NCI-H2029 treated with DMSO at 0.1 percent for 48 hours (cell line): ENCODE results near the gene MVB12B.

Source experiments
- DNase-seq: peaks from one replicate; lab custom pipeline; 2025; lab: John Stamatoyannopoulos, UW

The MVB12B gene

DNA sequence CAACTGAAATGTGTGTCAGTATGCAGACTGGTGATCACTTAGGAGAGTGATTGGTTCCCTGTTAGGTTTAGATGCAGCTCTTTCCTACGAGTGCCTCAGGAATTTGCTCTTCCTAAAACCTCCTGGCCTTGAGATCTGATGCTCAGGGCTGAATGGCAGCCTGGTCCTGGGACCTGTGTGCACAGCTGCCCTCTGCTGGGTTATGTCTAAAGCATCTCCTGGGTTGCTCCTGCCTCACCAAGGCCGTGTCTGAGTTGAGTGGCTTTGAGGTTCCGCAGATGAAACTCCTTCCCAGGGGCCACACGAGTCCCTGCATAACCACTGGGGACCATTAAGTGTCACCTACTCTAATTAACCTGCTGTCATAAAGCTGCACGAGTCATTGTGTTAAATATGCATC is 59.5 kb downstream of the MVB12B start:
- DNase-seq: no peak

DNA sequence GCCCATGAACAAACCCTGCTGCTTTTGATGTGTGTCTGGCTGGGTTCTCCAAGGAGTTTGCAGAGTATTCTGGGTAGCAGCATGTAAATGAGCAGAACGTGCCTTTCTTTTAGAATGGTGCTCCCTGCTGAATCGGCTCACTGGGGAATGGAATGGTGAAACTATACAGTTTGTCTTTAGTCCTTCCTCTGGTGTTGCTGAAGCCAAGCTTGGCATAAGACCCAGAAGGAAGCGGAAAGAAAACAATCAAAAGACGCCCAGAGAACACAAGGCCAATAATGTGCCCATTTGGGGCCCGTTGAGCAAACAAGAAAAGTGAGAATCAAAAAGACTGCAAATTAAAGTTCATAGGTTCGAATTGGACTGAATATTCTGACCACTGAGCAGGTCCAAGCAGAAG is 60.1 kb downstream of the MVB12B start:
- no peak for DNase-seq

DNA sequence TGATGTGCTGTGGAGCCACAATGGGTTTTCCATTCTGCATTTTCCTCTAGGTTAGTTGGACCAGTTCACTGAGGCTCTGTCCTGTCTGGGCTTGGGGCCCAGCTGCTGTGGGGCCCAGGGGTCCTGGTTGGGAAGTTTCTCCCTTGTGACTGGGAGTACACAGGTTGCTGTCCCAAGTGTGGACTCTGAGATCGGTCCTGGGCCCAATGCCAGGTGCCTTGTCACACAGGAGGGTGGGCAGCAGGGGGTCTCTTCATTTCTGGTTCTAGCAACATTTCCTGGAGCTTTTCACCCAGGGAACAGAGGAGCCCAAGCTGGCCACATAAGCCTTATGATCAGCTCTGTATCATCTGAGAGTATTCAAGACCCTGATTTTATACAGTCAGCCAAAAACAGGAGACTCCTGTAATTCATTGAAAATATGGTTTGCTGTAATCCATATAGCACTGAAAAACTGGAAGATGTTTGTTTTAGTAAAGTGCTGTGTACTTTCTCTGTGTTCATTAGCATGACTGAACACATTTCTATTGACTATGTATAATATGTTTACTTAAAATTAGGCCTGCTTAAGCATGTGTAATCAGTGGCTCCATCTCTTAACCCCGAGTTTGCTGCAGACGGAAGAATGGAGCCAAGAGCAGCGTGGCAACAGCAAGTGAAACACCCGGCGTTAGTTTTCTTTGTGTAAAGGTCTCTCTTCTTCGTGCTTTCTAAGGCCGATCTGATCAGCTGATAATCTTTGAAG is 62.5 kb downstream of the MVB12B start:
- no peak for DNase-seq

DNA sequence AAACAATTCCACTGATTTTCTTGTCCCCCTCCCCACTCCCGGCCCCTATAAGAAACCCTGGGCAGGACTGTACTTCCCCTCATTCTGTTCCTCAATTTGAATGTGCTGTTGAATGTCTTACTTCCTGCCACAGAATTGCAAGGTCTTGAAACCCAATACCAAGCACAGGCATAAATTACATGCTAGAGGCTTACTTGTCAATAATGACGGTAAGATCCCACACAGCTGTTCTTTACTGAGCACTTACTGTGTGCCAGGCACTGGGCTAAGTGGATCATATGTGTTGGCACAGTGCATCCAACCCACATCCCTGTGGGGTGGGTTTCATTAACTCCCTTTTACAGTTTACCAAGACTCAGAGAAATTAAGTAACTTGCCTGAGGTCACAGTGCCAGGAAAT is 63.4 kb downstream of the MVB12B start:
- no peak for DNase-seq

DNA sequence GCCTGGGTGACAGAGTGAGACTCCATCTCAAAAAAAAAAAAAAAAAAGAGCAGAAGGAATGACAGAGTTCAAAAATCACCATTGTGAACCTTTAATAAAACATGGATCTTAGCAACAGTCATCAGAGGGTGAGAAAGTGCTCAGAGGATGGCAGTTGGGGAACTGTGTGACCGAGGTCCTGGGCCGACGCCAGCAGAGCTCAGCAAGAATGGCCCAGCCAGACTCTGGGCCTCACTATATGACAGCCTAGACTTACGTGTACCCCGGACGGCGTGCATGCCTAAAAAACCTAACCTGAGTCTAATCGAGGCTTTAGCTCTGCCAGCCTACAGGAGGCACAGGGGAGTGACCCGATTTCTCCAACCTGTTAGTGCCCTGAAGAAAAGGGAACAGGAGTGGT is 64.3 kb downstream of the MVB12B start:
- DNase-seq: no peak

DNA sequence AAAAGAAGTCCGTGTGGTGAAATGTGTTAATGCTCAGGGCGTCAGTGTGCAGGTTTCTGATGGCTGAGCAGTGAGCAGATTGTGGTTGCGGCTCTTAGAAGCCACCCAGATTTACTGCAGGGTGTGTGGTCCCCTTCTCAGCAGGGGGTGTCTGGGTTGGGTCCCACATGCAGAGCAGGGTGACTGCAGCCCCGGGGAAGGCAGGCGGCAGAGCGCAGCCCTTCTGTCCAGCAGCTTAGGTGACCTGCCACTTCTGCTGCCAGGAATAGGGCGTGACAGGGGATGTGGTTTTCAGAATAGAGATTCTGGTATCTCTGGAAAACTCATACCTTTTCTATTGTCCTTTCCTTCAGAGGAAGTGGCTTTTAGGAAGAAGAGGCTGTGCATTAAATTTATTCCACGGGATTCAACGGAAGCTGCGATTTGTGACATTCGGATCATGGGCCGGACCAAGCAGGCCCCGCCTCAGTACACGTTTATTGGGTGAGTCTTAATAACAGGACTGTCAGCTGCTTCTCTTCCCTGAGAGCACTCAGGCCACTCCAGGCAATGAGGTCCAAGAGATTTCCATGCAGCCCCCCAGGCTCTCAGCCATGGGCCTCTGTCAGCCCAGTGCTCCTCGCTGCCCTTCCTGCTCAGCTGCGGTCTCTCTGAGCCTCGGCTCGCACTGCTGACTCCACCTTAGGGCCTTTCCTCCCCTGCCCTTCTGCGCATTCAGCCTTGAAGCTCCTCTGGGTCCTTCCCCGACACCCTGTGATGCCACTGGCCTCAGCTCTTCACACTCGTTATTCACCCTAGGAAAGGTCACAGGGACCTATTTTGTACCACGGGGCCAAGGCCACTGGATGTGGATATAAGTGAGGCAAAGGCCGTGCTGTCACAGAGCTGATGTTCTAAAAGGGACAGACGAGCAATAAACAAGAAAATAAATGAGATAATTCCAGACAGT is 65.4 kb downstream of the MVB12B start:
- no peak for DNase-seq

DNA sequence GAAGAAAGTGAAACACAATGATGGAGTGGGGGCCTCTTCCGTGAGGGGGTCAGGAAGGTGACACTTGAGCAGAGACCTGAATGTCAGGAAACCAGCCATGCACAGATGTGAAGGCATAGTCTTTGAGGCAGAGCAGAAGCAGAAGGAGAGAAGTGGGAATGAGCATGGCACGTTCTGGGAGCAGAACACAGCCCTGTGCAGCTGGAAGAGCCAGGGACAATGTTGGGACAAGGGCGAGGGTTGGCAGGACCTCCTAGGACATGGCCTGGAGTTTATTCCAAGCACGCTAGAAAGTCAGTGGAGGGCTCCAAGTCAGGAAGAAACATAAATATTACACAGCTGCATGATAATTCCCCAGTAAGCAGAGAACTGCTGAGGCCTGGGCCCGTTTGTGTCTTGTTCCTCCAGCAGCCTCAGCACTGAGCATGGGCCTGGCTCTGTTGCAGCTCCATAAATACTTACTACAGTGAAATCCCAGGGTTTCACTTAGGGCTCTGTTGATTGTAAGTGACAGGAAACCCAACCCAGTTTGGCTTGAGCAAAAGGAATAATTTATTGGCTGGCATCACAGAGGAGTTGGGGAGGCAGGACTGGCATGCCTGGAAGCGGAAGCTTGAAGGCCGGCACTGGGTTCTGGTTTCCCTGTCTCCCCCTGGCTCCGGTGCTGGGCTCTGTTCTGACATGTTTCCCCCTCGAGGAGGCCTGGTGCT is 66.2 kb downstream of the MVB12B start:
- DNase-seq: no peak

DNA sequence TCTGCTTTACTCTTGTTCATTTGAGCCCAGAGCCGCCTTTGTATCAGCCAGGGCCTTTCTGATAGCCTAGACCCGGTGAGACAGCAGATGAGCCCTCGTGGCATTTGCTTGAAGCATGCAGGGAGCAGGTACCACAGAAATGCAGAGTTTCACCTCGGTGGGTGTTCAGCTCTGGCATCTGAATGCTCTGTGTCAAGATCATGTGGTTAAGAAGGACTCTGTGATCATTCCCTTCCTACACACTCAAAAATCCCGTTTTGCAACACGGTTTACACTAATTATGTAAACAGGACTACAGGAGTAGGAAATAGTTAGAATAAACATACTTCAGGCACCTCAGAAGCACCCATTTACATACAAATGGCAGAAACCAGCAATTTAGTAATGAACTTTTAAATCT is 67.2 kb downstream of the MVB12B start:
- no peak for DNase-seq

DNA sequence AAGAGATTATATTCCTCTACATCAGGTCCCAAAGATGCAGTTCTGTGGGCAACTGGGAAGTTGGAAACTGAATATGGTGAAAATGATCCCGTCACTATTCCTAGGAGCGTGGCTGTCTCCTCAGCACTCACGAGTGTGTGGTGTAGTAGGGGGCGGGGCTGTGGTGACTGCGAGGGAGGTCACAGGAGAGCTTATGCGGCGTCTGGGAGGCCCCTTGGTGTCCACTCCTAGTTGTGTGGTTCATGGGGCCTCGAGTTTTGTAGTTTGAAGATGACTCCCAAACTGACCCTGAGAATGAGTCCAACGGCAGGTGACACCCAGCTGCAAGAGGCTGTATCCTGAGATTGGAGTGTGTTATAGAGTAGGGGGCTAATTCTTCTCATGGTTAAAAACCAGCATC is 68.2 kb downstream of the MVB12B start:
- DNase-seq: no peak

DNA sequence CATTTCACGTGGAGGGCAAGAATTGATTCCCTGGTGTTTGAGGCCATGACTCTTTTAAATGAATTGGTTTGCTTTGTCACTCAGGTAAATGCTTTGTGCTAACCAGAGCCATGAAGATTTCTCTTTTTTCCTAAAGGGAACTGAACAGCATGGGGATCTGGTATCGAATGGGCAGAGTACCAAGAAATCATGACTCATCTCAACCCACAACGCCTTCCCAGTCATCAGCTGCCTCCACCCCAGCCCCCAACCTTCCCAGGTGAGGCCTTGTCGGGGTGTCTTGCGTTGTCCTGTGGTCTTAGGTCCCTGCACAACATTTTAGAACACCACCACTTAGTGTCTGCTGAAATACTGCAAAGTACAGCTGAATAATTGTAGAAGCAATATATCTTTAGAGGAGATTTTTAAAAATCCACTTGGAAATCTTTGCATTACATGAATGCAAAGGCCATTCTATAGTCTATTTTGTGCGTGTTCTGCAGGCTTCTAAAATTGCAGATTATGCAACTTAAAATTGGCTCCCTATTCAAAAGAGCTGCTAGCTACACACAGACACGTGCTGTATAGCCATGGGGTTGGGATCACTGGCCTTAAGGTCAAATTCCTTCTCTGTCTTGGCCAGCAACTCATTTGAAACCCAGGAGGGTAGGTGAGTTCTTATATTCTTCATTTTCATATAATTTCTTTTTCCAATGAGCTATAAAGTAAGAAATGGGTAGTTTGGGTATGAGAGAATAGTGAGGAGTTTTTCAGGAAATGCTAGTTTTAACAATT is 69.0 kb downstream of the MVB12B start:
- DNase-seq: no peak

DNA sequence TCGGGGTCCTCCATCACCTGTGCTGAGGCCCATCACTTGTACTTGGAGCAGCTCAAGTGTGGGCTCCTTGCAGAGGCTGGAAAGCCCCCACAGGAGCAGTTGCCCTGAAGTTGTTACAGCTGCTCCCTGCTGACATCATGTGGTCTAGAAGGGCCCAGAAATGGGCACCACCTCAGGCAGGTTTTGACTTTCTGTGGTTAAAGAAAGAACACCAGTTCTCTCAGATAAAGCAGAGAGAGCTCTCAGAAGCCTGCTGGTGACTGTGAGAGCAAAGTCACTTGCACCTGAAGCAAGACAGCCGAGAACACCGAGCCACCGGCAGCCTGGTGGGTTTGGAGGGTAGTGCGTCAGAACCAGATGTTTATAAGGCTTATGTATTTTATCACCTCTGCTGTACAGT is 70.4 kb downstream of the MVB12B start:
- no peak for DNase-seq

DNA sequence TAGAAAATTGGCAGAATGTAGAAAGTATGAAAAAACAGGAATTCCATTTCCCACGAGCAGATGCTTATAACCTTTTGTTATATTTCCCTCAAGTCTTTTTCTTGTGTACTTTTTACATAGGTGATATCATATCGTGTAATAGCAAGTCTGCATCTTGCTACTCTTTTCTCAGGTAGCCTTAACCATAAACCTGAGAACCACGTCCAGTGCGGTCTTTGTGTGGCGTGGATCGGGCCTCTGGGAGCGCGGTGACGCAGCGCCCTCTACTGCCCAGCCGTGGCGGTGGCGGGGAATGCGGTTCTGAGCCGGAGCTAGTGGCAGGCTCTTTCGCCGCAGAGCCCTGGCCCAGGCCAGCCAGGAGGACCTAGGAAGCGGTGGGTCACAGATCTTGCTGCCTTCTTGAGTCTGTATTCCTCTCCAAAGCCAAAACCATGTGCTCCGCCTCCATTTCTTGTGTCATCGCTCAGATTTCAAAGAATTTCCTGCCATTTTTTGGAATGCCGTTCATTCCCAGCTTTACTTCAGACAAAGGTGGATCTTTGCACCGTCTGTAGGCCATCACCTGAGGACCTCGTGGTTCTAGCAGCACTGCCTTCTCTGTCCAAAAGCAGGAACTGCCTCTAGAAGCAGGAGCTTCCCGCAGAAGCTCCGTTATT is 71.9 kb downstream of the MVB12B start:
- peak; percentile 35 for DNase-seq

DNA sequence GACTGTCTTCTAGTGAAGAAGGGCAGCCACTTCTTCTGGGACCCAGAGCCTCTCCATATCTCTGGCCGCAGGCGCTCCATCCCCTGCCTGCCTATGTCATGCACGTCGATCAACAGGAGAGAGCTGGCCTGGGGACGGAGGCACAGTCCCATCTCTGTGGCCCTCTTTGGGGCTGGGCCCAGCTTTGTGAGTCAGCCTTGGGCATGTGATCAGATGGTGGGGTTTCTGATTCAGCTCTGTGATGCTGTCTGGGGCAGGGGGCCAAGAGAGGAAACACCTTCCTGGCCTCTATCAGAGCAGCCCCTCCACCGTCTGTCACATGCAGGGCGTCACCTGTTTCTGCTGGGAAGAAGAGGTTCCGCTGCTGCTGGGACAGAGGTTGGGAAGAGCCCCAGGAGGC is 72.6 kb downstream of the MVB12B start:
- DNase-seq: no peak

DNA sequence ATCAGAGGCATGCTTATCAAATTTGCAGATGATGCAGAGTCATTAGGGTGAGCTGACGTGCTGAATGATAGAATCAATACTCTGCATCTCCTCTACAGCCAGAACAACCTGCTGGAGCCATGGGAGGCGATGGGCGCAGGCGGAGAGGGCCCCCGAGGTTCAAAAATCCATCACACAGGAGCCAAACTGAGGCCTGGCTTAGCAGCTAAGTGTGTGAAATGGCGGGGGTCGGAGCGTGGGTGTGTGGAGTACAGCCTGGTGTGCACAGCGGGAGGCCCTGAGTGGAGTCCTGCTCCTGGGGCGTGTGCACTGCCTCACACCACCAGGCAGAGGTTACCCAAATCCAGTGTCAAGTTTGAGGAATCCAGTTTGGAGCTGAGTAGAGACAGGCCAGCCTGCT is 73.2 kb downstream of the MVB12B start:
- DNase-seq: no peak

DNA sequence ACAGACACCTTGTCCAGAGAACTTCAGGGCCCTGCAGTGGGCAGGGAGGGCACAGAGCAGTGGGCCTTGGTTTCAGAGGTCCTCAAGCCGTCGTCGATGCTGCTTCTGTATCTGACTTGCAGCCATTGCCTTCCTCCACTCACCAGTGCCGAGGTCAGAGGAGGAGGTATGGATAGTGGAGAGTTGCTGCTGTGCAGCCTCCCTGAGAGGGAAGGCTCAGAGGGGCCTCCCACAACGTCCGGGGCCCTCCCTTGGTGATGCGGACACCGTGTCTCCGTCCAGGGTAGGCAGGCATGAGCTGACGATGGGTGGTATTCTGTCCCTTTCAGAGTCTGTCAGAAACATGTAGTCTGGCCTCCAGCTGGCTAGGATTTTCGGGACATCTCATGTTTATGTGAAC is 73.9 kb downstream of the MVB12B start:
- DNase-seq: no peak

DNA sequence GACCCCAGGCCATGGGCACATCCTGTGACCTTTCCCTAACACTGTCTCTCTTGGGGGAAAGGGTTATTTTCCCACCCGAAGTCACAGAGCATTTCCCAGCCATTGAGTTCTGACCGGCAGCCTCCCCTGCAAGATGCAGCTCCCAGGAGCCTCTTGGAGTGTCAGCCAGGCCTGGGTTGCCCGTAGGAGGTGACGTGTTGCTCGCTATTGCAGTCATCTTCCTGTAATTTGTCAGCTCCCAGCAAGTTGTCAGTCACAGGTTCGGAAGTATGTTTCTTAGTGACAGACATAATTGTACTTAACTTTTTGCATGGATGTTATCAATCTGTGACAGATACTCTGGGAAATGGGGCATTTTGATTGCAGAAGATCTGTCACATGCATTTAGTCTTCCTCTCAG is 74.5 kb downstream of the MVB12B start:
- DNase-seq: no peak

DNA sequence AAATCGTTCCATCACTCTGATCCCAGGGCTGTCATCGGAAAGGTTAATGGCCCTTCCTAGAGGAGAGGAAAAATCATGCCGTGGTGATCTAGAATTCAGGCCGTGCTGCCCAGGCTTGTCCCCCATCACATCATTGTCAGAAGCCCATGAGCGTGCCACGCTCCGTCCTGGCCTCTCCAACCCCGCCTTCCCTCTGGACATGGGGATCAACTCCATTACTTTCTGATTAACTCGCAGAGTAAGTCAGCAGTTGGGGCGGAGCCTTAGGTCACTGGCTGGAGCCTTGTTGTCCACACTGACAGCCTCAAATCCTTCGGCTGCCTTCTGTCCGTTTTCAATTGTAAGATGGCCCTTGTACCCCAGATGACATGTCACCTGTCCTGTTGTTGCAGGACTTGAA is 75.0 kb downstream of the MVB12B start:
- DNase-seq: no peak

DNA sequence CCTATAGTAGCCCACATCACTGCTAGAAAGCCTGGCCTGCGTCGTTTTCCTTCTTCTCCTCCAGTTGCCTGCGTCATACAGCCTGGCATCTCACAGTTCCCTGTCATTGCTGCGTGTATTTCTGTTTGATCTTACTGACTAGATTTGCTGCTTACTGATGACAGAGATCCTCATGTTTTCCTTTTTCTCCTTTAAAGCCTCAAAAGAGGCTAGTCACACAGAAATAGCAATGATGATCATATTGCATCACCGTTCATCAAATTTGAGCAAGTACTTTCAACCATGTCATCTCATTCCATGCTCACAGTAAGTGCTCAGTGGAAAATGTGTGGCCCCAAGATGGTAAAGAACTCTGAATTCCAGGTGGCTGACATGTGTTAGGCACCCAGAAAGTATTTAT is 76.8 kb downstream of the MVB12B start:
- no peak for DNase-seq

DNA sequence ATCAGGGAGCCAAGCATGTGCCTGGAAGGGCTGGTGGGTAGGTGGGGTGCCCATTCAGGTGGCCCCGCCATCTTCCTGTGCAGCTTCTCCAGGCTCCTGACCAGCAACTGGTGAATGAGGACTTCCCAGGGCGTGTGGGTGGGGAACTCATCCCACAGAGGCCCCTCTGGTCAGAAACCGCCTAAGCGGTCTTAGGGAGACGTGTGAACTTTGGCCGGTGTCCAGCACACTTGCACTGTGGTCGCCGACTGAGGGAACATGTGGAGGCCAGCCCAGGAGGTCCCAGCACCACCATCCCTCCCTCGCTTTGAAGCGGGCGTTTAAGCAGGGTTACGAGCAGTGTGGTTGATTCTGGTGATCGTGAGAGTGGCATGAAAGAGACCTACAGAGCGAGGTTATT is 77.8 kb downstream of the MVB12B start:
- DNase-seq: no peak

DNA sequence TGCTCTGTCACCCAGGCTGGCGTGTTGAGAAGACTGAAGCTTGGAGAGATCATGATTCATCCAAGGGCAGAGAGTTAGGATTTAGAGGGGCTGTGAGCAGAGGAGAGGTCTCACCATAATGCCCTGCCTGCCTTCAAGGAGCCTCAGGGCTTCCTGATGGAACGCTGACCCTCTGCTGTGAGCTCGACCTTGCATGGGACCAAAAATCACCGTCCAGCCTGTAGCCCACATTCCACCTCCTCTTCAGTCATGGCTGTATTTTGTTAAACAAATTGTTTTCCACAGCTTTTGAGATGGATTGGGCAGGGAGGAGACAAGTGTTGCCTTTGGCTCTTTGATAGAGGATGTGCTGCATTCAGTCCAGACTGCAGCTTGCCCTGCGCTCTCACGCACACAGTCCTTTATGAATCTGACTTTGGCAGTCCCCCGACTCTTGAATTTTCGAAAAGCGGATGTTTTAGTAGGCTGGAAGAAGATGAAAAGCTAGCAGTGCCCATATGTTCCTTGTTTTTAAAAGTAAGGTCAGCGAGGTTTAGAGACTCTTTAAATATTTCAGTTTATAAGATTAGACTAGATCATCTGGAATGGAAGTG is 79.5 kb downstream of the MVB12B start:
- DNase-seq: no peak
